Stimulated activated CD8-positive, alpha-beta memory T cell treated with anti-CD3 and anti-CD28 coated beads, Interleukin-2, amount 100 ng/mL, for 48 hours (primary cell): Measurements from ENCODE around the gene RPN2.

Source experiments
- DNase-seq, 2 donors: peaks; one replicate each; pipeline ENCODE4 v3.0.0-alpha.2; 2020; ENCODE audit warnings: low read depth in 2 of 2

Gene RPN2

GRCh38 chr20:37266940-37267666 lies 88.0 kb downstream of the RPN2 start:
- no peak for DNase-seq

GRCh38 chr20:37267667-37268313 lies 88.7 kb downstream of the RPN2 start:
- DNase-seq, result no peak

- no peak for DNase-seq
Observed at GRCh38 chr20:37270576-37271420, 91.7 kb downstream of the RPN2 start.

- DNase-seq, result no peak
Observed at GRCh38 chr20:37271421-37271768, 92.3 kb downstream of the RPN2 start.

- no peak for DNase-seq
Observed at GRCh38 chr20:37273988-37274387, 94.9 kb downstream of the RPN2 start.

- DNase-seq, result no peak
Observed at GRCh38 chr20:37274851-37275524, 95.9 kb downstream of the RPN2 start.

GRCh38 chr20:37276494-37277252 lies 97.5 kb downstream of the RPN2 start:
- no peak for DNase-seq

GRCh38 chr20:37277253-37277593 lies 98.1 kb downstream of the RPN2 start:
- no peak for DNase-seq

- DNase-seq, result no peak
Observed at GRCh38 chr20:37278966-37279590, 99.9 kb downstream of the RPN2 start.

GRCh38 chr20:37279820-37280219 lies 100.7 kb downstream of the RPN2 start:
- no peak for DNase-seq

- no peak for DNase-seq
Observed at GRCh38 chr20:37280403-37280802, 101.3 kb downstream of the RPN2 start.

- DNase-seq, result no peak
Observed at GRCh38 chr20:37282556-37282955, 103.4 kb downstream of the RPN2 start.

- DNase-seq, result no peak
Observed at GRCh38 chr20:37283530-37284195, 104.5 kb downstream of the RPN2 start.

GRCh38 chr20:37284691-37285161 lies 105.6 kb downstream of the RPN2 start:
- DNase-seq, result no peak

- no peak for DNase-seq
Observed at GRCh38 chr20:37285664-37286374, 106.7 kb downstream of the RPN2 start.

GRCh38 chr20:37288091-37288490 lies 109.0 kb downstream of the RPN2 start:
- no peak for DNase-seq

GRCh38 chr20:37290158-37290810 lies 111.2 kb downstream of the RPN2 start:
- DNase-seq, result no peak
